H9 (cell line): ENCODE results near the gene NOS1AP. TPM values are rescaled to one million over a fixed set of nuclear protein-coding genes. Genes with fewer than 3 reads are reported as not detected.

ENCODE experiments used
- DNase-seq: peaks from one replicate; pipeline ENCODE4 v3.0.0-alpha.2; 2017
- H2AFZ ChIP-seq: one replicate; pipeline ENCODE4 v1.6.1; 2013; ENCODE audit warnings: mild to moderate bottlenecking, low read length, control low read depth, moderate library complexity
- H2AK5ac ChIP-seq: 2 replicates; pipeline ENCODE4 v1.6.1; 2013; ENCODE audit warnings: low read length, control low read depth, mixed read lengths; ENCODE audit not compliant: insufficient read length
- H2BK120ac ChIP-seq: one replicate; pipeline ENCODE4 v1.6.1; 2013; ENCODE audit warnings: low read depth, mild to moderate bottlenecking, low read length, control low read depth, inconsistent platforms; ENCODE audit not compliant: poor library complexity, severe bottlenecking
- H2BK12ac ChIP-seq: 2 replicates; pipeline ENCODE4 v1.6.1; 2013; ENCODE audit warnings: low read length, control low read depth, mixed read lengths, low read depth; ENCODE audit not compliant: insufficient read length
- H2BK15ac ChIP-seq: 2 replicates; pipeline ENCODE4 v1.6.1; 2013; ENCODE audit warnings: low read depth, low read length, control low read depth
- H2BK20ac ChIP-seq: one replicate; pipeline ENCODE4 v1.6.1; 2013; ENCODE audit warnings: low read depth, mild to moderate bottlenecking, low read length, control low read depth, inconsistent platforms; ENCODE audit not compliant: poor library complexity, severe bottlenecking
- H2BK5ac ChIP-seq: 2 replicates; pipeline ENCODE4 v1.6.1; 2013; ENCODE audit warnings: low read length, control low read depth, mixed read lengths; ENCODE audit not compliant: insufficient read length
- H3K14ac ChIP-seq: 2 replicates; pipeline ENCODE4 v1.6.1; 2013; ENCODE audit warnings: low read length, control low read depth; ENCODE audit not compliant: insufficient read depth
- H3K18ac ChIP-seq: 2 replicates; pipeline ENCODE4 v1.6.1; 2013; ENCODE audit warnings: low read depth, mild to moderate bottlenecking, mixed read lengths, low read length, control low read depth; ENCODE audit not compliant: insufficient read length
- H3K23ac ChIP-seq: 2 replicates; pipeline ENCODE4 v1.6.1; 2013; ENCODE audit warnings: low read length, control low read depth, mixed read lengths, low read depth; ENCODE audit not compliant: insufficient read length
- H3K23me2 ChIP-seq: 2 replicates; pipeline ENCODE4 v1.6.1; 2013; ENCODE audit warnings: low read depth, mild to moderate bottlenecking, mixed read lengths, low read length, control low read depth; ENCODE audit not compliant: insufficient read length, poor library complexity, severe bottlenecking
- H3K27ac ChIP-seq: 2 replicates; pipeline ENCODE4 v1.5.1; 2013; ENCODE audit warnings: low read length, control low read depth, mixed read lengths, low read depth; ENCODE audit not compliant: insufficient read length
- H3K27me3 ChIP-seq: 2 replicates; pipeline ENCODE4 v1.6.1; 2013; ENCODE audit warnings: low read length, control low read depth, inconsistent platforms; ENCODE audit not compliant: insufficient read depth
- H3K4ac ChIP-seq: 2 replicates; pipeline ENCODE4 v1.6.1; 2013; ENCODE audit warnings: low read depth, mild to moderate bottlenecking, control low read depth, inconsistent platforms, low read length, moderate library complexity
- H3K4me1 ChIP-seq: 2 replicates; pipeline ENCODE4 v1.6.1; 2013; ENCODE audit warnings: low read length, control low read depth, inconsistent platforms; ENCODE audit not compliant: insufficient read depth
- H3K4me2 ChIP-seq: 2 replicates; pipeline ENCODE4 v1.6.1; 2013; ENCODE audit warnings: low read length, control low read depth, mixed read lengths; ENCODE audit not compliant: insufficient read length, insufficient read depth
- H3K56ac ChIP-seq: 2 replicates; pipeline ENCODE4 v1.6.1; 2013; ENCODE audit warnings: low read depth, mild to moderate bottlenecking, mixed read lengths, low read length, control low read depth; ENCODE audit not compliant: insufficient read length
- H3K79me1 ChIP-seq: 2 replicates; pipeline ENCODE4 v1.6.1; 2013; ENCODE audit warnings: low read depth, mild to moderate bottlenecking, moderate library complexity, low read length, control low read depth, inconsistent platforms; ENCODE audit not compliant: insufficient read depth, poor library complexity, severe bottlenecking
- H3K79me2 ChIP-seq: 2 replicates; pipeline ENCODE4 v1.6.1; 2013; ENCODE audit warnings: low read length, control low read depth, inconsistent platforms; ENCODE audit not compliant: insufficient read depth
- H3K9ac ChIP-seq: 2 replicates; pipeline ENCODE4 v1.6.1; 2013; ENCODE audit warnings: low read length, control low read depth, mixed read lengths; ENCODE audit not compliant: insufficient read length; ENCODE audit errors: extremely low read depth
- H3K9me3 ChIP-seq: one replicate; pipeline ENCODE4 v1.6.1; 2013; ENCODE audit warnings: low read depth, low read length, inconsistent platforms; ENCODE audit not compliant: control insufficient read depth
- H3T11ph ChIP-seq: one replicate; pipeline ENCODE4 v1.6.1; 2013; ENCODE audit warnings: mild to moderate bottlenecking, low read length, control low read depth, inconsistent platforms
- H4K20me1 ChIP-seq: one replicate; pipeline ENCODE4 v1.6.1; 2013; ENCODE audit not compliant: control insufficient read depth, insufficient read length, insufficient read depth
- H4K5ac ChIP-seq: 2 replicates; pipeline ENCODE4 v1.6.1; 2013; ENCODE audit warnings: low read depth, mild to moderate bottlenecking, mixed read lengths, low read length, control low read depth; ENCODE audit not compliant: insufficient read length
- H4K8ac ChIP-seq: replicated peaks from 2 replicates; pipeline ENCODE4 v1.6.1; 2013; ENCODE audit warnings: low read length, control low read depth, mixed read lengths, low read depth; ENCODE audit not compliant: insufficient read length
- H4K91ac ChIP-seq: 2 replicates; pipeline ENCODE4 v1.6.1; 2013; ENCODE audit warnings: low read depth, mild to moderate bottlenecking, moderate library complexity, mixed read lengths, low read length, control low read depth; ENCODE audit not compliant: insufficient read length
- H3K27ac Mint-ChIP-seq, 3 experiments: 2 replicates in 2 of 3; 3 replicates in 1 of 3; pipeline ENCODE4 v1.8.0; 2020 to 2021; ENCODE audit warnings: mixed read lengths in 3 of 3, mild to moderate bottlenecking in 1 of 3, moderate library complexity in 1 of 3
- H3K27me3 Mint-ChIP-seq: 2 replicates; pipeline ENCODE4 v1.8.0; 2021; ENCODE audit warnings: low read depth, mild to moderate bottlenecking, moderate library complexity, mixed read lengths
- H3K36me3 Mint-ChIP-seq, 3 experiments: 2 replicates in 2 of 3; 3 replicates in 1 of 3; pipeline ENCODE4 v1.8.0; 2020 to 2021; ENCODE audit warnings: low read depth in 3 of 3, mixed read lengths in 3 of 3; ENCODE audit not compliant: insufficient read depth in 1 of 3
- H3K4me1 Mint-ChIP-seq, 2 experiments: 2 replicates each; pipeline ENCODE4 v1.8.0; 2020; ENCODE audit warnings: mixed read lengths in 2 of 2
- H3K4me3 Mint-ChIP-seq, 2 experiments: 2 replicates in 1 of 2; 3 replicates in 1 of 2; pipeline ENCODE4 v1.8.0; 2020 to 2021; ENCODE audit warnings: mild to moderate bottlenecking in 2 of 2, mixed read lengths in 2 of 2, moderate library complexity in 1 of 2
- H3K9me3 Mint-ChIP-seq, 2 experiments: 2 replicates in 1 of 2; 3 replicates in 1 of 2; pipeline ENCODE4 v1.8.0; 2020; ENCODE audit warnings: mild to moderate bottlenecking in 2 of 2, mixed read lengths in 2 of 2, moderate library complexity in 1 of 2
- WGBS: extraction: QIAGEN DNeasy Blood & Tissue Kit; methylation state at CpG from one replicate; pipeline ENCODE4 v1.1.7; 2013; ENCODE audit warnings: missing lambda C conversion rate, low lambda C conversion rate, mixed read lengths; ENCODE audit not compliant: insufficient read length; ENCODE audit errors: extremely low coverage; 5-methylcytosine and 5-hydroxymethylcytosine counted together
- total RNA-seq: library from RNA; stranded (reverse); gene quantifications from 2 replicates; pipeline ENCODE4 v1.2.1, GENCODE V29; 2021
- TF ChIP-seq, protein P1 (sequence below): fragments of 200-600 bp; sonication (generic); conservative IDR thresholded peaks from 3 replicates; pipeline ENCODE4 v1.8.0; 2021; ENCODE audit warnings: antibody characterized with exemption, mild to moderate bottlenecking

The NOS1AP gene
- total RNA-seq, 1 experiment from 2014 or later: 8.4 TPM

- H2BK12ac ChIP-seq: no peak overlapping the region
- H3K27me3 ChIP-seq: no peaks in the 10 kb centered on the region
- no peak overlapping the region for H3K14ac ChIP-seq
- no peak overlapping the region for H3K23ac ChIP-seq
- no peaks in the 10 kb centered on the region for H3K23me2 ChIP-seq
- TF ChIP-seq, protein P1, sequence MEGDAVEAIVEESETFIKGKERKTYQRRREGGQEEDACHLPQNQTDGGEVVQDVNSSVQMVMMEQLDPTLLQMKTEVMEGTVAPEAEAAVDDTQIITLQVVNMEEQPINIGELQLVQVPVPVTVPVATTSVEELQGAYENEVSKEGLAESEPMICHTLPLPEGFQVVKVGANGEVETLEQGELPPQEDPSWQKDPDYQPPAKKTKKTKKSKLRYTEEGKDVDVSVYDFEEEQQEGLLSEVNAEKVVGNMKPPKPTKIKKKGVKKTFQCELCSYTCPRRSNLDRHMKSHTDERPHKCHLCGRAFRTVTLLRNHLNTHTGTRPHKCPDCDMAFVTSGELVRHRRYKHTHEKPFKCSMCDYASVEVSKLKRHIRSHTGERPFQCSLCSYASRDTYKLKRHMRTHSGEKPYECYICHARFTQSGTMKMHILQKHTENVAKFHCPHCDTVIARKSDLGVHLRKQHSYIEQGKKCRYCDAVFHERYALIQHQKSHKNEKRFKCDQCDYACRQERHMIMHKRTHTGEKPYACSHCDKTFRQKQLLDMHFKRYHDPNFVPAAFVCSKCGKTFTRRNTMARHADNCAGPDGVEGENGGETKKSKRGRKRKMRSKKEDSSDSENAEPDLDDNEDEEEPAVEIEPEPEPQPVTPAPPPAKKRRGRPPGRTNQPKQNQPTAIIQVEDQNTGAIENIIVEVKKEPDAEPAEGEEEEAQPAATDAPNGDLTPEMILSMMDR: no peak
- no peak overlapping the region for H4K8ac ChIP-seq
- no peak overlapping the region for H3K4me3 Mint-ChIP-seq
- no peak overlapping the region for H3K4ac ChIP-seq
- H2BK15ac ChIP-seq: no peak overlapping the region
- H3K27ac ChIP-seq: no peak overlapping the region
- H3K56ac ChIP-seq: no peak overlapping the region
- no peak overlapping the region for H3K18ac ChIP-seq
- no peak overlapping the region for H3K4me2 ChIP-seq
- no peaks in the 10 kb centered on the region for H3K79me1 ChIP-seq
- H3K27me3 Mint-ChIP-seq: no peaks in the 10 kb centered on the region
- H3K9ac ChIP-seq: no peak overlapping the region
- H2AFZ ChIP-seq: no peak overlapping the region
- H4K20me1 ChIP-seq: no peaks in the 10 kb centered on the region
- H4K5ac ChIP-seq: no peak overlapping the region
- DNase-seq: no peak
- no peaks in the 10 kb centered on the region for H3K4me1 ChIP-seq
- H3K27ac Mint-ChIP-seq: no peak overlapping the region
- H2BK20ac ChIP-seq: no peak overlapping the region
- no peaks in the 10 kb centered on the region for H3K79me2 ChIP-seq
- H3K4me1 Mint-ChIP-seq: no peaks in the 10 kb centered on the region
- no CpG with 5 or more reads among the region's 5 CpGs for WGBS
- no peak overlapping the region for H2AK5ac ChIP-seq
- no peak overlapping the region for H3T11ph ChIP-seq
- H3K9me3 Mint-ChIP-seq: no peaks in the 10 kb centered on the region
- no peak overlapping the region for H4K91ac ChIP-seq
- peaks cover 0 to 4% (median 0%) of the 10 kb centered on the region in 3 experiments; a peak in 2 of 7 replicates for H3K36me3 Mint-ChIP-seq
- H2BK120ac ChIP-seq: no peak overlapping the region
- no peaks in the 10 kb centered on the region for H3K9me3 ChIP-seq
- no peak overlapping the region for H2BK5ac ChIP-seq
These were observed 253.5 kb downstream of the NOS1AP start for GRCh38 chr1:162323023-162323422.
